ENCODE results near the gene CADPS. TPM values are rescaled to one million over a fixed set of nuclear protein-coding genes. Genes with fewer than 3 reads are reported as not detected.

CADPS gene
- total RNA-seq, 1 donor from 2014 or later, result 0.45 TPM

DNA sequence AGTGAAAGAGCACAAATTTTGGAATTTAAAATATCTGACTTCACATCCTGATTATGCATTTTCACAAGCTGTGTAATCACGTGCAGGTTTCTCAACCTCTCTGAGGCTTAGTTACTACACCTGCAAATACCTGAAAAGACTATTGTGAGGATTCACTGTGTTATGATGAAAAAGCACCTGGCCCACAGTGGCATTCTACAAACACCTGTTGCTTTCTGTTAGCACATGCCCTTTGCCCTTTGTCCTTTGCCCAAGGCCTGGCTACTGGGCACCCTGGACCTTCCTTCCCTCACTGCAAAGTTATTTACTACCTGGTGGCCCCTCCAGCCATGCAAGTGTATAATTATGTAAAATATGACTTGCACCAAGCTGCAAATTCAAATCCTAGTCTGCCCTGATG is 227.5 kb downstream of the CADPS start:
- DNase-seq (ENCODE audit: low spot score), result no peak

DNA sequence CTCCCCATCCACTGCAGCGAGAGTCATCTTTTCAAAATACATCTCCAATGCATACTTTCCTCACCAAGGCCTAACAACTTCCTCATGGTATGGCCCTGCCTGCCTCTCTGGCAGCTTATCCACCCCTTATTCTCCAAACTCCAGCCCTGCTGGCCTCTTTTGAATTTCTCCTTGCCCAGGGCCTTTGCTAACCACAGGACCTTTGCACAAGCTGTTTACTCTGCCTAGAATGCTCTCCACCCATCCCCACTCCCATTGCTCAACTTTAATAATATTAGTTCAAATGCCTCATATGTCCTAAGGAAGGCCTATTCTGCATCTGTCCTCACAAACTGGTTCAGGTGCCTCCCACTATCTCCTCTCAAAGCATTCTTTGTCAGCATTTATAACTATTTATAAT is 230.7 kb downstream of the CADPS start:
- no peak for DNase-seq (ENCODE audit: low spot score)

DNA sequence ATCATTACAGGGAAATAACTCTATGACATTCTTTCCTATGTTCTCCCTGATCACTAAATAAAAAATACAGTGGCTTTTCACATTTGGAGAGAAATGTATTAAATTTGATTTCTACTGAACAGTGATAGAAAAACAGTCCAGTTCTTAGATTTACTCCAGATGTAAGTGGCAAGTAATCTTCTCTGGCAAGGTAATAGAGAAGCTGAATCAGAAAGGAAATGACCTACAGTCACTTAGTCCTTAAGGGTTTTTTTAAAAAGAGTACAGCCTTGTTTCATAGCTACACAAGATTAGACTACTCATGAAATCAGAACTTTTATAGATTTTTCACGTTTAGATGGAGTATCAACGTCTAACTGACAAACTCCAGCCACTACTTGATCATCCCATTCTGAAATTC is 236.9 kb downstream of the CADPS start:
- no peak for DNase-seq (ENCODE audit: low spot score)

DNA sequence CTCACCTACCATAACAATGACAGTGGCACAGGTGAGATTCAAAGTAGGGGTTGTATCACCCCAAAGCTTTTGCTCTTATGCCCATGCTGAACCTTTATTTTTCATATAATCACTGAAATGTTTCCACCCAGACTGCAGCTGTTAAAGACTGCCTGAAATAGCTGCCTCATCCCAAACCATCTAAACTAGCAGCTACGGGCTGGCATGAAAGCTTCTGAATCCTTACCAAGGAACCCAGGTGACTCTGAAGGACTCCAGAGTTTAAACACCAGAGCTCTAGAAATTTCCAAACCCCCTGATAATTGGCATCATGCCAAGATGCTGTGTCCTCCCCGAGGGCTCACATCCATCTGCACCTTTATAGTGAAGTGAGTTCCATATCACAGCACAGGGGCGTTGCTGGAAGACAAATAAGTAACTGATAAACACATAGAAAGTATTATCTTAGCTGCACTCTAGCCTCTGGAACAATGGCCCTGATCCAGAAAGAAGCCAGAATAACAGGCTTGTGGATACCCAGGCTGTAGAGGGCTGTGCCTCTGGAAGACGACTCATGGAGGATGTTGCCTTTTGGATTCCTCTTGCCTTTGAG is 238.9 kb downstream of the CADPS start:
- DNase-seq (ENCODE audit: low spot score), result no peak

DNA sequence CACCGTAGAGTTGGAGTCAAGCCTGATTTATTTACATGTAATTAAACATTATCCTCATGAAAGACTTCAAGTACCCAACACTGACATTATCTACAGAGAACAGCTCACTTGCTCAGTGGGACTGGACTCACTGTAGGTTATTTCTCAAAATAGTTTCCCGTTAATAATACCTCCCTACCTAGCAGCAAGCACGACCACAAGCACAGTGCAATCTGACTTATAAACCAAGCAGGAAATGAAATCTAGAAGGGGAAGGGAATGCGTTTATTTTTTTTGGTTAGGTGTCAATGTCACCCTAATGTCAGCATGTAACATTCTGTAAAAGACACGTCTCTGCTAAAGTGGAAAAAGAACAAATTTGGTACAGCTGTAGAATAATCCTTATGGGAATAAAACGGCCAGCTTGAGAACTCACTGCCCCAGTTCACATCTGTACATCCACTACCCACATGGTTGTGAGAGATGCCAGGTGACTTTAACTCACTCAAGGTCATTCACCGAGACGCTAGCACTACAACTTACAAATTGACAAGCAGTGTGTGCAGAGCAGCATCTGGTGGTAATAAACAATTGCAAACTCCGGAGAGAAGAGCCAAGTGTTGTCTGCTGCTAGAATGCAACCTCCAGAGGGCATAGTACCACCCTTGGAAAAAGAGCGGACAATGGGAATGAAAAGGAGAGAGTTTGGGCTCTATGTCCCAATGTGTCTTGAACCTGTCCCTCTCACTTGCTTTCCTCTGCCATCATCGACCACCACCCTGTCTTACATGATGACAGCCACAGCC is 242.5 kb downstream of the CADPS start:
- DNase-seq (ENCODE audit: low spot score), result no peak

DNA sequence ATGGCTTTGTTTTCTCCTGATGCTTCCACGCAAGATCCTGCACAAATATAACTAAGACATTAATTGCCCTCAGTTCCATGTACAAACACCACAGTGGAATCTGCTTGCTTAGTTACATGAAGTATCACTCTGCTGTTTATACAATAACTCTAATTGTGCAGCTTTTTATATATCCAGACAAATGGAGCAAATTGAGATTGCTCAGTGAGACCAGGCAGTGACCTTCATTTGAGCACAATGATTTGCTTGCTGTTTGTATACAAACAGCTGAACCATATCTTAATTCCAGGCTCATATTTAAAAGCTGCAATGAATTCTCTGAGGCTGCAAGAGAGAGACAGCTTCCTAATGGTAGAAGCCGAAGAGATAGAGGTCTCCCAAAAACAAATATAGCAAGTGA is 243.7 kb downstream of the CADPS start:
- no peak for DNase-seq (ENCODE audit: low spot score)

DNA sequence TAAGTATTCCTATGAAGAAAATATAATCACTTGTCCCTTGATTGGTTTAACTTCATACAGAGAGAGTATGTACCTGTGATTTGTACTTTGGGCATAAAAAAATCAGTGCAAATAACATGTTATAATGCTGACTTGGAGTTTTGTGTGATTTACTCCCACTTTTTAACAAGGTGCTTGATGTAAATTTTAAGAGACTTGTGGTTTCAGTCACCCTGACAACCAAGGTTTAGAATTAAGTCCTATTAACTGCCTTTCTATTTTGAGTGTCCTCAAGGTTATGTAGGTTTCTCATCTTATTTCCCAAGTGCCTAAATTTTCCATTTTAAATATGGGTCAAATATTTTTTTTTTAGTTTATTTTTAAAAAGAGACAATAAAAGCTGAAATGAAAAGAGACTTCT is 244.6 kb downstream of the CADPS start:
- DNase-seq (ENCODE audit: low spot score), result no peak

DNA sequence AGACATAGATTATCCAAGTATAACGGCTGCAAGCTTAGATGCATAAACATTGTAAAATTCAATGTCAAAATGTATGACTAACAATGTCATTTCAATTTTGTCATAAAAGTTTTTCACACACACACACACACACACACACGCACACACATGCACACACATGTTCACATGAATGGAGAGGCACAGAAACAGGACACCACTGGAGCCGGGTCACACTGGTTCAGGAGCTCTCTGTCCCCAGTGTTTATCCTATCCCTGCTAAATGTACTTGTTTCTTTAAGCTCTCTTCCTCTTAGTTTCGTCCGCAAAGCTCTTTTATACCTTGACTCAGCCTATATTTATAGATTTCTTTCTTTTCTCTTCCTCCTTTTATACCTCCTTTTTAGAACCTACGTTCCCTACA is 249.9 kb downstream of the CADPS start:
- no peak for DNase-seq (ENCODE audit: low spot score)

DNA sequence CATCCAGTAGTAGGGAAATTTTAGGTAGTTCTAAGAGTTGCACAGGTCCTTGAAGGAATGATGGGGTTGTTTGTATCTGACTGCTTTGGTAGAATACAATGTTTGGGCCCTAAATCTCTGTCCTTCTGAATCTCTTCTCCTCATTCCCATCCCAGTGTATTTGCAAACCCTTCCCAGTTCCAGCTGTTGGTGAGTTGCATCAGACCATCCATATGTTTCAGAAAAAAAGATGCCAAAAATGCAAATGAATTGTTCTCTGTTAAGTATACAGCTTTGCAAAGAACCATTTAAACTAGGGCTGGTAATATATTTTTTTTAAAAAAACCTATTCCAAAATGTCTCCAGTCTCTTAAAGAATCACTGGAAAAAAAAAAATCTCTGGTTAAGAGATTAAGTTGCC is 251.0 kb downstream of the CADPS start:
- DNase-seq (ENCODE audit: low spot score), result no peak

DNA sequence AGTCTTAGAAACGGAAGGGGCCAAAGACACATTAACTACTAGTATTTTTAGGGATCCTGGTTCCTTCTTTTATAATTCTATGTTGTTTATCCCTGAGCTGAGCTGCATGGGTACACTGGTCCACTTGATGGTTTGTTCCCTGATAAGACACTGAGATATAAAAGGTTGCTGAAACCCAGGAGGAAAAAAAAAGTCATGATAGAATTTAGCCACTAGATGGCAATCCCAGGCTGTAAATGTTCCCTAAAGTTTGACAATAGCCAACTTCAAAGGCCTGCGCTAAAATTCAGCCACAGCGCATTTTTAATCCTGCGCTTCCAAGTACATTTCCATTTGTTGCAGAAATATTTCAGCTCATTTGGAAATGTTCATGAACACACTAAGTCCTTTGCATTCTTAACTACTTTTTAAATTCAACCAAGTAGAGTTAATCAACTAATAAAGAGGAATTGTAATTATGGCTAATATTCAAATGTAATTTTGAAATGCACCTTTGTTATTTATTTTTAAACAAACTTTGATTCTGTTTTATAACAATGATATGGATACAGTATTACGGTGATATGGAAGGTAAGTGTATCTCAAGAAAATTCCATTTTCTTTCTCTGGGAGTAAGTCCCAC is 252.6 kb downstream of the CADPS start:
- DNase-seq (ENCODE audit: low spot score), result no peak

DNA sequence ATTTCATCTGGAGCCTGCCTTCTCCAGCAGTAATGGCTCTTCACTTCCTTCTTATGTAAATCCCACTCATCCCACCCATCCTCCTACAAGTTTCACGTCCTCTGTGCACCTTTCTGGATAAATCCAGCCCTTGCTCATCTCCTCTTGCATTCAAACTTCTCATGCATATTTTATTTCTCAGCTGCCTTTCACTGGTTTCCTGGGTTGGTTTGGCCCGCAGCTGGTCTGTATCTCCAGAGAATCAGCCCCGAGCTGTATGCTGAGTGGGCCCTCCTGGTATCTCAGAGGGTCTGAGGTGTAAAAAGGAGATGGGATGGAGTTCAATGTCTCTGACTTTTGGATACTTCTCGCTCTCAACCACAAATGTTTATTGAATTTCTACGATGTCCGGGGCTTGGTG is 253.3 kb downstream of the CADPS start:
- no peak for DNase-seq (ENCODE audit: low spot score)

DNA sequence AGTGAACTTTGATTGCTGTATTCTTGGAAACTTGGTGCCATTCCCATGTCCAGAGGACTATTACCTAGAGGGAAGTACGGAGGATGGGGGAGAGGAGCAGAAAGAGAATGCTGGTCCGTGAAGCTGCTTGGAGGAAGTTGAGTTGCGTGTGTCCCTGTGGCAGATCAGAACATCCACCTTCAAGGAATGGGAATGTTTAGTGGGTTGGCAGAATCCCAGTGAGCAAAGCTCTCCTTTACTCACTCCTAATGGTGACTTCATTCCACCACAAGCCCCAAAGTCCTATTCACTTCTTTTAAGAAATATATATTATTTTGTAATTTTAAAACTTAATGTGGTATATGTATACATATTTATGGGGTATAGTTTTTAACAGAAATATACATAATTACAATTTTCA is 254.0 kb downstream of the CADPS start:
- DNase-seq (ENCODE audit: low spot score), result no peak

DNA sequence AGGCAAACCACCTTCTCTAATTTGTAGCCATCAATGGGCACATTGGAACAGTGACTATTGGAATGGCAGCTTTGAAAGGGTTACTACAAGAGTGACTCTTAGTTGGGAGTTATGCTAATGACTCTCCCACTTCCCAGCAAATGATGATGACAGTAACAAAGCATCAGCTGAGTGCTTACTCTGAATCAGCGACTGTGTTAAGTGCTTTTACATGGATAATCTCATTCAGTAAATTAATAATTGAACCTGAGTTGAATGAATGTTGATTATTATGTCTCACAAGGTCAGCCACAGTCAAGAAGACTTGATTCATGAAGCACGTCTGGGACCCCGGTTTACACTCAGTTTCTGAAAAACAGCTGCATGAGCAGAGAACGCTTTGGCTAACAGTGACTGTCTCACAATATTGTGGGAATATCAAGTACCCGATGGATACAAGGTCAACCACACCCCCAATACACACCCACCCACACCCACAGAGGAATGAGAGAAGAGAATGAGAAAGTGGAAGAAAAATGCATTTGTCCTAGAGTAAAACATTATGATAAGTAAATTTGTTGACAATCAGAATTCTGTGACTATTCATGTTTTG is 259.9 kb downstream of the CADPS start:
- DNase-seq (ENCODE audit: low spot score), result no peak

DNA sequence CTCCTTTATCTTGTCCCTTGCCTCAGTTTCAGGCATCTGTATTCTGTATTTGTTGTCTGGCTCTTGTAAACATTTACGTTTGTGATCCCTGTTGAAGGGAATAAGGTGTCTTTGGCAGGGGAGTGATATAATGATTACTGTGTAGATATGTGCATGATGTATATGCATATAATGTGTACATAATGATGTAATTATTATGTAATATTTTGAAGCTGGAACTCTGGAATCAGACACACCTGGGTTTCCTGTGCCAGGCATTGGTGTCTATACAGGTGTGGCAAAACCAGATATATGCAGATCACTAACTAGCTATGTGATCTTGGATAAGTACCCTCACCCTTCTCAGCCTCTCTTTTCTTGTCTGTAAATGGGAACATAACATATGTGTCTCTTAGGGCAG is 260.7 kb downstream of the CADPS start:
- DNase-seq (ENCODE audit: low spot score), result no peak

DNA sequence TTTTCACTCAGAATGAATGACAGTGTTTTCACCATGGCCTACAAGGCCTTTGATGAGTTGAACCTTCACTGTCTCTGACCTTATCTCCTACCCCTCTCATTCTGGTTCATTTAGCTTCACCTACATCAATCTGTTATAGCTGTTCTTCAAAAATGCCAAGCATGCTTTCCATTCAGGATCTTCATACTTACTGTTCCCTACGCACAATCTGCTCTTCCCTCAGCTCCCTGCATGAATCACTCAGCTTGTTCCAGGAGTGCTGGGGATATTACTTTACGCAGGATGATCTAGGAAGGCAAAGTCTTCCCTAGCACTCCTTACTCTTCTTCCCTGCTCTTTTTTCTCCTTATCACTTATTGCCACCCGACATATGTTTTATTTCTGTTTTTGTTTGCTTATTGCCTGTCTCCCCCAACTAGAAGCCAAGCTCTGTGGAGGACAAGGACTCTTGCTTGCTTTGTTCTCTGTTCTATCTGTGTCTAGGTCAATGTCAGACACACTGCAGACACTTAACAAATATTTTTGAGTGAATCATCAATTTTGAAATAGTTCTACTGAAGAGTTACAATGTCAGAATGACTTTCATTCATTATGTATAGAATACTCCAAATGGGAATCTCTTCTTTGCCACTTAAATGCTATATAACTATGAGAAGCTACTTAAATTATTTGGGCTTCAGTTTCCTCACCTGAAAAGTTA is 263.5 kb downstream of the CADPS start:
- DNase-seq (ENCODE audit: low spot score), result no peak

DNA sequence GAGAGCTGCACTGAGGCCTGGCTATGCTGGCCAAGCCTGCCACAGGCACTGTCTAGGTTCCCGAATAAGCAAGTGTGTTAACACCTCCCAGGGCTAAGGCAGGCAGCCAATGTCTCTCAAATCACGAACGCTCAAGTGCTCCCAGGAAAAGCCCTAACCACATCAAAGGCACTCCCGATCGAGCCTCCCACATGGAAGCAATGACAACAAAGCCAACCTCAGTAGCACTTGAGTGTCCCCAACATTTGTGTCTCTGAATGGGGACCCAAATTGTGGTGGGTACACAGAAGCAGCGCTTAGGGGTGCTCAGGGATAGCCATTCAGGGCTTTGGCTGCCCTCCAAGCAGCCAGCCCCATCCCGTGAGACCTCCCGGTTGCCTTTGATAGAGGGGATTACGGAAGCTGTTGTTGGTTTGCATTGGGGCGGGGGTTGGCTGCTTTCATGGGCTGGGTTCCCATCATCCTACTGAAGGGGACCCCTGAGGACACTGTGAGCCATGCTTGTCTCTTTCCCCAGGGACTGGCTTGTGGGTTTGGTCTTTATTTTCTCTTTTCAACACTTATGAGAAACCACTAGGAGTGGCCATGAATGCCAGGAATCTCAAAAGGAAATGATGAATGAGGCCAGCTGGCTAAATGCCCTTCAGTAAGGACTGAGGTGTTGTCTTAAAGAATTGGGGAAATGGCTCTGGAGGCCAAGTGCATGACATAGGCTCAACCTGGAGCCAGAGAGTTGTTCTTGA is 267.8 kb downstream of the CADPS start:
- no peak for DNase-seq (ENCODE audit: low spot score)

DNA sequence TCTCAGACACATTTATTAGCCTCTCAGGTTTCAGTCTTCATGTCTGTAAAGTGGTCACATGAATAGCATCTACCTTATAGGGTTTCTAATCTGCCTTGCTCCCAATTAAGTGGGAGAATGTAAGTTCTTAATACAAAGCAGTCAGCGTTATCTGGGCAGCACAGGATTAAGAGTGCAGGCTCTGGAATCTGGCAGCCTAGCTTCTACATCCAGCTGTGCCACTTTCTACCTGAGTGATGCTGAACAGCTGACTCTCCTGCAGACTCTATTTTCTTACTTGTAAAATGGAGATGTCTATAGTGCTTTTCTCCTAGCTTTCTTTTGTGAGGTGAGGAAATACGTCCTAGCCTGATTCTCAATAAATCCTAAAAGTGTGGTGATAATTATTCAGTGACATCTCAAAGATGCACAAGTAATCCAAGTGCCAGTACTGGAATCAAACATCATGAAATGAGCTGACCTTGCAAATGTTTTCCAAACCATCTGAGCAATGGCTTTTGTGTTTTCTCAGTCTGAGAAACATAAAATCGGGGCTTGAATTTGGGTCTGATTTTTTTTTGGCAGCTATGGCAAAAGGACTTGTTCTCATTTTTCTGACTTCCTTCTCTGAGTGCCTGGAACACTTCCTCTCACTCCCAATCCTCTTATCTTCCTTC is 269.7 kb downstream of the CADPS start:
- no peak for DNase-seq (ENCODE audit: low spot score)

DNA sequence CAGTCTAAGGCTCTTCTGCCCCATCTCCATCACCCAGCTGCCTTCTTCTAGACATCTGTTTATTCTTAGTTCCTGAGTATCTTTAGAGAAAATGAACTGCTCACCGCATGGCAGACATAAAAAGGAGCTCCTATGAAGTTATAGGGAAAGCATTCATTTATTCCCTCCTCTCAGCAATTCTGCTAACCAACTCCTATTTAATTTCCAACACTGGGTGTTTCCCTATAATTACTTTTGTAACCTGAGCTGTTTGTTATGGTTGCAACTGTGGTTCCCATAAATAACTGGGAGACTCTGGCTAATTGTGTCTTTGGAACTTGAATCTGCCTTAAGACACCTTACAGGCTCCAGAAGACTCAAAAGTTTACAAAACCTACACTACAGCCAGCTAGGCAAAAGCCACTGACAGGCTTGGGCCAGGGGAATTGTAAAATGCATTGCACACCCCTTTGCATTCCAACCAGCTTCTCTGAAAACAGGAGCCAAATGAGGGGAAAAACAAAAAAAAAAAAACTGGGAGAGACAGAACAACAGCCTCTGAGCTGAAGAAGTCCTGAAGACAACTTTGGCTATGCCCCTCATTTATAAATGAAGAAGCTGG is 270.4 kb downstream of the CADPS start:
- no peak for DNase-seq (ENCODE audit: low spot score)

DNA sequence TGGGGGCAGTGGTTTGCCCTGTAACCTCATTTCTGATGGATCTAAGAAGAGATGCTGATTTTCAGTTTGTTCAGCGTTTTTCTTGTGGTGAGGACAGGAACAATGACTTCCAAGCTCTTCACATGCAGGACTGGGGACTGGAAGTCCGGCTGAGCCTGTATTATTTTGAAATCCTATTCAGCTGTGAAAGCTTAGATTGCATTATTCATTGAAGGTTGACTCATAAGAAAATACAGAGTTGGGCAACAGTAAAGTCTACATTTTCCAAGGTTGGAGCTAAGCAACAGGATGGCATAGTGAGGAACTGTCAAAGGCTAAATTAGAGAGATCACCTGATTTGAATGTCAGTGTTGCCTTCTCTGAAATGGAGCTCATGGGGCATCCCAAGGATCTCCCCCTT is 270.9 kb downstream of the CADPS start:
- no peak for DNase-seq (ENCODE audit: low spot score)

DNA sequence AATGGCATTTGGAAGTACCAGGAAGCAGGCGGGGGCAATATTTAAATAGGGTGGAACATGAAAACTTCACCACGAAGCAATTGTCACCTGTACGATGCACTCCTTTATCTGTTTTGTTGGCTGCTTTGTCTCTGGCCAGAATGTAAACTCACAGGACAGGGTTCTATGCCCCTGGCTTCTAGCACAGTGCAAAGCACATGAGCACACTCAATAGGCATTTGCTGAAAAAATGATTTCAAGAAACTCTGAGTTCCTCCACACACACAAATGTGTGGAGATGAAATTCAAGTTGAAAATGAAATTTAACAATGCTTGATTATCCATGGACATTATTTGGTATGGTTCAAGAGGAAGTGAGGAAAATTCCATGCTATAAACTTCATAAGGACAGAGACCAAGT is 272.2 kb downstream of the CADPS start:
- DNase-seq (ENCODE audit: low spot score), result no peak
